ENCODE results near the gene XPA.
A peak's percentile ranks its signal among the peaks of the same experiment; 100 is the strongest.

XPA gene

DNA sequence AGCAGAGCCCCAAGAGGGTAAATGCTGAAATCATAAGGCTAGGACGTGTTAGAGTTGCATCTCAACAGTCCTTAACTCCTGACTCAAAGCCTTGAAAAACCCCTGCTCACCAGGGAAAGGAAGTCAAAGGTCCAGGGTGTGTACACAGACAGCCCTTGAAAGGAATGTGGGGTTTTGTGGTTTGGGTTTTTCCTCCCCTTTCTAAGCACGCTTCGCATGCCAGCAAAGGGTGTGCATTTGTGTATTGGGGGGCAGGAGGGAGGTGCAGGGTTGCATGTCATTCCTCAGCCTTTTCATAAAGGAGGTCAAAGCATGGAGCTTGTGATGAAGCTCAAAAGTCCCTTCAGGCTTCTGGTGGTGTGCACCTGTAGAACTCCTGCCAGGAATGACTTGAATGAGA is 17.3 kb upstream of the XPA start:
- no peak overlapping the region for H3K4me3 ChIP-seq (ENCODE audit: control insufficient read depth, low read depth, low read length)
- no peak for TF ChIP-seq CTCF (conservative IDR thresholded peaks at IDR 0.05; ENCODE audit: control insufficient read depth, insufficient read depth, low read depth, low read length)
- DNase-seq (ENCODE audit: low read depth) = peak; percentile 28

- no peak for DNase-seq (ENCODE audit: low read depth)
- H3K4me3 ChIP-seq (ENCODE audit: control insufficient read depth, low read depth, low read length) = no peak overlapping the region
- no peak for TF ChIP-seq CTCF (conservative IDR thresholded peaks at IDR 0.05; ENCODE audit: control insufficient read depth, insufficient read depth, low read depth, low read length)
Observed at GRCh38 chr9:97711223-97711626, 14.1 kb upstream of the XPA start.

GRCh38 chr9:97710356-97711222 is 13.4 kb upstream of the XPA start:
- H3K4me3 ChIP-seq (ENCODE audit: control insufficient read depth, low read depth, low read length) = no peak overlapping the region
- peak; percentile 70 for TF ChIP-seq CTCF (conservative IDR thresholded peaks at IDR 0.05; ENCODE audit: control insufficient read depth, insufficient read depth, low read depth, low read length)
- DNase-seq (ENCODE audit: low read depth) = peak; percentile 72

DNA sequence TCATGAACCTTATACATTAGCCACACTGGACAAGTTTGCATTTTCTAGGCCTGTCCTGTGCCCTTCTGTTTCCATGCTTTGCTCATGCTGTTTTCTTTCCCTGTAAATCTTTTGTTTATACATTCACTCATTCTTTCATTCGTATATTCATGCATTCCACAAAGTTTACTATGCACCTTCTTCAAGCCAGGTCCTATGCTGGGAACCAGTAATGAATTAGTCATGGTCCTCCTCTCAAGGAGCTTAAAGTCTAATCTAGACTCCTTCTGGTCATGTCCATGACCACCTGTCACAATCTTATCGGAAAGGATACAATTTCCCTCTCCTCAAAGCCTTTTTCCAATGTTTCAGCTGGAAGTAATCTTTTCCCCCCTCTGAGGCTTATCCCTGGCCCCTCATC is 9.1 kb upstream of the XPA start:
- no peak for TF ChIP-seq CTCF (conservative IDR thresholded peaks at IDR 0.05; ENCODE audit: control insufficient read depth, insufficient read depth, low read depth, low read length)
- DNase-seq (ENCODE audit: low read depth) = no peak
- no peak overlapping the region for H3K4me3 ChIP-seq (ENCODE audit: control insufficient read depth, low read depth, low read length)

DNA sequence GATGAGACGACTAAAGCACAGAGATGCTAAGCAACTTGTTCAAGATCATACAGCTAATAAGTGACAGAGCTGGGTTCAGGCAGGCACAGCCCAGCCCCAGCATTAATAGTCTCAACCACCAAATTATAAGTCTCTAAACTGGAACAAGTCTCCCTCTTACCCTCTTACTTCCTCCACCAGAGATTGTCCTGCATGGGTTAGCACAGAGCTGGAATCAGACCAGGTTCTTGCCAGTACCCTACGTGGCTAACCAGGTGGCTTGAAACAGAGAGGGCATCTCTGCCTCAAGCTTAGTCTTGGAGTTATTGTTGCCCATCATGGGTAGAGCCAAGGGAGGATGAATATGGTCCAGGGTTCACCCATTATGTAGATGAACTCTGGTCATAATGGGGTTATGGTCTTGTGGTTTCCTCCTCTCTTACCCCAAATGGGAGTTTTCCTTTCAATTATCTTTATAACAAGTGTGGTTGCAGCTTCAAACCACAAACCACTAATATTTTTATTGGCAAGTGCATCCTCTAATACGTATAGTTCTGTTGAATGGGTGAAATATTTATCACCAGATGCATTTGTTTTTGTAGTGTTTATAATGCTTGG is 8.3 kb upstream of the XPA start:
- no peak overlapping the region for H3K4me3 ChIP-seq (ENCODE audit: control insufficient read depth, low read depth, low read length)
- TF ChIP-seq CTCF (conservative IDR thresholded peaks at IDR 0.05; ENCODE audit: control insufficient read depth, insufficient read depth, low read depth, low read length) = no peak
- peak; percentile 49 for DNase-seq (ENCODE audit: low read depth)

DNA sequence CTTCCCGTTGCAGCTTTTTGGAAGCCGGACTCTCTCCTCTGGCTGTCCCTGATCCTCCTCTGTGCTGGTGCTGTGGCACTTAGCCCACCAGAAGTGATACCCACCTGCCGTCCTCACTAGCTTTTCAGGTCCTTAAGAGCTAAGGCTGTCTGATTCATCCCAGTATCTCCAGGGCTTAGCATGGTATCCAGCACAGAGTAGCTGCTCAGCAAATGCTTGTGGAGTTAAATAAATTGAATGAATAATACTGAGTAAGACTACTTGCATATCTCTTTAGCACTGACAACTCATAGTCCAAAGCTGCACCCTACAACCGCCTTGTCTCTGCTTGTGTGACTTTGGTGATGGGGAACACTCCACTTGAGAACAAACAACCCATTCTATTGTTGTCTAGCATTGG is 7.7 kb upstream of the XPA start:
- no peak for TF ChIP-seq CTCF (conservative IDR thresholded peaks at IDR 0.05; ENCODE audit: control insufficient read depth, insufficient read depth, low read depth, low read length)
- H3K4me3 ChIP-seq (ENCODE audit: control insufficient read depth, low read depth, low read length) = no peak overlapping the region
- peak; percentile 19 for DNase-seq (ENCODE audit: low read depth)

All from fibroblast of mammary gland (primary cell).